Hepatocyte (in vitro differentiated cells): ENCODE measurements around the gene LRBA.
"Not testable (repeated sequence)": the region's sequence is repeated elsewhere in the genome, so short reads cannot be mapped to it uniquely, and the experiment has no call there.

Source experiments
- CTCF ChIP-seq: fragments of 200-600 bp; sonication (generic); IDR thresholded peaks from 2 replicates; pipeline ENCODE4 v1.5.1; 2016; ENCODE audit warnings: antibody characterized with exemption, mild to moderate bottlenecking; ENCODE audit not compliant: poor library complexity
- EZH2 ChIP-seq: fragments of 200-600 bp; sonication (generic); IDR thresholded peaks from 2 replicates; pipeline ENCODE4 v1.6.1; 2016; ENCODE audit warnings: antibody characterized with exemption, mild to moderate bottlenecking, borderline replicate concordance
- EZH2phosphoT487 ChIP-seq: fragments of 200-600 bp; sonication (generic); IDR thresholded peaks from one replicate; pipeline ENCODE4 v1.6.1; 2018; ENCODE audit warnings: antibody characterized with exemption, mild to moderate bottlenecking, low read depth, moderate library complexity; ENCODE audit not compliant: unreplicated experiment, severe bottlenecking

DNA sequence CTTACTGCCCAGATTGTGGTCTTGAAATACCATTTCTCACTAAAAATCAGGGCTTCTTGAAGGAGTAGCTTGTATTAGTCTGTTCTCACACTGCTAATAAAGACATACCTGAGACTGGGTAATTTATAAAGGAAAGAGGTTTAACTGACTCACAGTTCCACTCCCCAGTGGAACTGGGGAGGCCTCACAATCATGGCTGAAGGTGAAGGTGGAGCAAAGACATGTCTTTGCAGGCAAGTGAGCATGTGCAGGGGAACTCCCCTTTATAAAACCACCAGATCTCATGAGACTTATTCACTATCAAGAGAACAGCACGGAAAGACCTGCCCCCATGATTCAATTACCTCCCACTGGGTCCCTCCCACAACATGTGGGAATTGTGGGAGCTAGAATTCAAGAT lies 58.0 kb downstream of the LRBA start:
- TF ChIP-seq CTCF, EZH2phosphoT487, EZH2: not testable (repeated sequence)
